PC-9 (cell line): ENCODE measurements around the gene SERTAD1. TPM values are rescaled to one million over a fixed set of nuclear protein-coding genes. Genes with fewer than 3 reads are reported as not detected.

Source experiments
- BruUV-seq: library from RNA; stranded (reverse); fragments of 400-500 nt; replicated peaks from 2 replicates; lab custom pipeline; 2021; lab: Mats Ljungman, UMichigan
- CTCF ChIA-PET: fragments of 300-600 bp; sonication (Branson Sonifier 250); formaldehyde crosslinking; loops from one replicate; lab custom pipeline; 2022; ENCODE audit warnings: antibody characterized with exemption; lab: Charles Lee
- POLR2A ChIA-PET: fragments of 300-600 bp; sonication (Branson Sonifier 250); formaldehyde crosslinking; loops from one replicate; lab custom pipeline; 2022; ENCODE audit warnings: antibody characterized with exemption; ENCODE audit not compliant: unreplicated experiment; lab: Charles Lee
- DNase-seq, 2 experiments: peaks; one replicate each; pipeline versions ENCODE4 v3.0.0 to v3.0.0-alpha.2; 2015 to 2022; ENCODE audit warnings: mixed read lengths in 1 of 2
- H2AFZ ChIP-seq: fragments of 200-600 bp; sonication (generic); 2 replicates; pipeline ENCODE4 v1.8.1; 2017; ENCODE audit warnings: antibody characterized with exemption
- H3F3A ChIP-seq: fragments of 200-600 bp; sonication (generic); 2 replicates; pipeline ENCODE4 v1.8.1; 2017; ENCODE audit warnings: antibody characterized with exemption, mild to moderate bottlenecking, low read depth; ENCODE audit not compliant: insufficient read depth
- H3K27ac ChIP-seq: fragments of 200-600 bp; sonication (generic); 2 replicates; pipeline ENCODE4 v1.6.1; 2016; ENCODE audit warnings: mixed run types
- H3K27me3 ChIP-seq: fragments of 200-600 bp; sonication (generic); 2 replicates; pipeline ENCODE4 v1.6.1; 2016; ENCODE audit warnings: low read depth, mixed run types; ENCODE audit not compliant: insufficient read depth
- H3K36me3 ChIP-seq: fragments of 200-600 bp; sonication (generic); 2 replicates; pipeline ENCODE4 v1.6.1; 2016; ENCODE audit warnings: low read depth, mixed run types
- H3K4me1 ChIP-seq: fragments of 200-600 bp; sonication (generic); replicated peaks from 2 replicates; pipeline ENCODE4 v1.6.1; 2016; ENCODE audit warnings: mixed run types; ENCODE audit not compliant: insufficient read depth
- H3K4me2 ChIP-seq: fragments of 200-600 bp; sonication (generic); 2 replicates; pipeline ENCODE4 v1.6.1; 2017; ENCODE audit warnings: mixed run types
- H3K4me3 ChIP-seq: fragments of 200-600 bp; sonication (generic); 2 replicates; pipeline ENCODE4 v1.6.1; 2016; ENCODE audit warnings: mixed run types
- H3K79me2 ChIP-seq: fragments of 200-600 bp; sonication (generic); 2 replicates; pipeline ENCODE4 v1.6.1; 2017; ENCODE audit warnings: low read depth, mixed run types
- H3K9me2 ChIP-seq: fragments of 200-600 bp; sonication (generic); 2 replicates; pipeline ENCODE4 v1.8.1; 2017; ENCODE audit warnings: mild to moderate bottlenecking; ENCODE audit not compliant: insufficient read depth
- H3K9me3 ChIP-seq: fragments of 200-600 bp; sonication (generic); 2 replicates; pipeline ENCODE4 v1.8.1; 2016; ENCODE audit warnings: low read depth; ENCODE audit not compliant: insufficient read depth
- H4K20me1 ChIP-seq: fragments of 200-600 bp; sonication (generic); 2 replicates; pipeline ENCODE4 v1.8.1; 2017; ENCODE audit not compliant: insufficient read depth
- EZH2 ChIP-seq: fragments of 200-600 bp; sonication (generic); IDR thresholded peaks from 2 replicates; pipeline ENCODE4 v1.8.0; 2017; ENCODE audit warnings: antibody characterized with exemption, low read depth
- intact Hi-C: fragments of 100-400 bp; cut with micrococcal nuclease; formaldehyde crosslinking; loops from one replicate; pipeline ENCODE4 v1.10.0; 2022; ENCODE audit not compliant: unreplicated experiment
- total RNA-seq: library from RNA; stranded (reverse); gene quantifications from 2 replicates; pipeline ENCODE4 v1.2.3, GENCODE V29; 2021
- TF ChIP-seq, protein P1 (sequence below): fragments of 200-600 bp; sonication (generic); conservative IDR thresholded peaks from 2 replicates; pipeline ENCODE4 v1.6.1; 2017; ENCODE audit warnings: mixed run types, antibody characterized with exemption, mild to moderate bottlenecking, moderate library complexity

SERTAD1 gene
- total RNA-seq, 1 experiment from 2014 or later = 7.8 TPM

DNA sequence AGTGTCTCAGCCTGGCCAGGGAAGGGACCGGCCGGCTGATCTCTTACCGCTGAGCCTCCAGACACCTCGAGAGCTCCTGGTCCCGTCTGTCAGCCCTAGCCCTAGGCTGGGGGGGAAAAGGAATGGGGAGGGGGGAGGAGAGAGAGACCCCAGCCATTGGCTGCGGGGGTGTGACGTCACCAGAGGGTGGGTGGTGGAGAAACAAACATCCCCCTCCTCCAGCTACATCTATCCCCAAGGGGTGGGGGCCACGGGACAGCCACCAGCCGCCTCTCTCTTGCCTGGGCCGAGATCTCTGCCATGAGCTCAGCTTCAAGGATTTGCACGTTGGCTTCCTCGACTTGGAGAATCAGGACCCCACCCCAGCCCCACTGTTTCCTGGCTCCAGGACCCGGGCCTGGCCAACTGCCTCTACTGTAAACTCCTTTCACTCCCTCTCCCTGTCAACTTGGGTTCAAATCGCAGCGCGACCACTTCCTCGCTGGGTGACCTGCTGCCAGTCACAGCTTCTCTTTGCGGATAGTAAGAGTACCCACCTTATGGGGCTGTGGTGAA lies 12.4 kb downstream of the SERTAD1 start, which contains the start of gene PRX:
Gene PRX (minus strand): TSS at position 88 of the 555 bp plus-strand sequence. CDS start 5,446 bp downstream, outside the sequence.
- intact Hi-C loops = no loop called here
- Histone ChIP-seq H4K20me1 (no peaks in the 10 kb centered on the region), H3K79me2 (no peaks in the 10 kb centered on the region), H3K27me3 (no peaks in the 10 kb centered on the region), H3K4me1 (no peaks in the 10 kb centered on the region; the same call in 1 of the 2 replicates), H3F3A (peaks cover 14% of the 10 kb centered on the region), H3K27ac (no peak within 1 kb of the TSS), H3K4me2 (no peak within 1 kb of the TSS), H2AFZ (no peak within 1 kb of the TSS), H3K9me2 (no peaks in the 10 kb centered on the region), H3K36me3 (no peaks in the 10 kb centered on the region), H3K9me3 (no peaks in the 10 kb centered on the region), H3K4me3 (no peak within 1 kb of the TSS)
- no peak for DNase-seq
- POLR2A ChIA-PET = no interaction called here
- no TSS peak for BruUV-seq
- TF ChIP-seq, protein P1, sequence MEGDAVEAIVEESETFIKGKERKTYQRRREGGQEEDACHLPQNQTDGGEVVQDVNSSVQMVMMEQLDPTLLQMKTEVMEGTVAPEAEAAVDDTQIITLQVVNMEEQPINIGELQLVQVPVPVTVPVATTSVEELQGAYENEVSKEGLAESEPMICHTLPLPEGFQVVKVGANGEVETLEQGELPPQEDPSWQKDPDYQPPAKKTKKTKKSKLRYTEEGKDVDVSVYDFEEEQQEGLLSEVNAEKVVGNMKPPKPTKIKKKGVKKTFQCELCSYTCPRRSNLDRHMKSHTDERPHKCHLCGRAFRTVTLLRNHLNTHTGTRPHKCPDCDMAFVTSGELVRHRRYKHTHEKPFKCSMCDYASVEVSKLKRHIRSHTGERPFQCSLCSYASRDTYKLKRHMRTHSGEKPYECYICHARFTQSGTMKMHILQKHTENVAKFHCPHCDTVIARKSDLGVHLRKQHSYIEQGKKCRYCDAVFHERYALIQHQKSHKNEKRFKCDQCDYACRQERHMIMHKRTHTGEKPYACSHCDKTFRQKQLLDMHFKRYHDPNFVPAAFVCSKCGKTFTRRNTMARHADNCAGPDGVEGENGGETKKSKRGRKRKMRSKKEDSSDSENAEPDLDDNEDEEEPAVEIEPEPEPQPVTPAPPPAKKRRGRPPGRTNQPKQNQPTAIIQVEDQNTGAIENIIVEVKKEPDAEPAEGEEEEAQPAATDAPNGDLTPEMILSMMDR = no peak
- CTCF ChIA-PET = no interaction called here

DNA sequence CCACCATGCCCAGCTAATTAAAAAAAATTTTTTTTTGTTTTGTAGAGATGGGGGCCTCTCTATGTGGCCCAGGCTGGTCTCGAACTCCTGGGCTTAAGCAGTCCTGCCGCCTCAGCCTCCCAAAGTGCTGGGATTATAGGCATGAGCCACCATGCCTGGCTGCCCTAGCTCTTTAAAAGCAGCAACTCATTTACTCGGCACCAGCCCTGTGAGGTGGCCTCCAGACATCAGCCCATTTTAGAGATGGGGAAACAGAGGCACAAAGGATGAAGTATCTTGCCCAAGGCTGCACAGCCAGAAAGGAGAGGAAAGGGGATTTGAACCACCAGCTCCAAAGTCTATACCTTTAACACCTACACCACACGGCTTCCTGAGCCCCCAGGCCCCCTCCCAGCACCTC lies 12.9 kb downstream of the SERTAD1 start:
- H3K4me2 ChIP-seq = no peak overlapping the region
- no peaks in the 10 kb centered on the region for H3K27me3 ChIP-seq
- H3K27ac ChIP-seq = no peak overlapping the region
- ChIA-PET POLR2A (interaction anchor here (0.6 kb wide), 1 partner anchor 111 kb away, joined by 5 read pairs; no protein-coding TSS in a partner anchor), CTCF (interaction anchor here (0.5 kb wide), 1 partner anchor 8 kb away, joined by 3 read pairs; no protein-coding TSS in a partner anchor)
- TF ChIP-seq EZH2 = no peak
- H3K79me2 ChIP-seq = no peaks in the 10 kb centered on the region
- DNase-seq = no peak
- no peaks in the 10 kb centered on the region for H3K9me2 ChIP-seq
- no peaks in the 10 kb centered on the region for H3K9me3 ChIP-seq
- no peaks in the 10 kb centered on the region for H3K36me3 ChIP-seq
- intact Hi-C loops = no loop called here
- BruUV-seq = no TSS peak
- no peaks in the 10 kb centered on the region; the same call in 1 of the 2 replicates for H3K4me1 ChIP-seq
- no peak overlapping the region for H3K4me3 ChIP-seq
- H3F3A ChIP-seq = peaks cover 14% of the 10 kb centered on the region
- H4K20me1 ChIP-seq = no peaks in the 10 kb centered on the region
- H2AFZ ChIP-seq = no peak overlapping the region

DNA sequence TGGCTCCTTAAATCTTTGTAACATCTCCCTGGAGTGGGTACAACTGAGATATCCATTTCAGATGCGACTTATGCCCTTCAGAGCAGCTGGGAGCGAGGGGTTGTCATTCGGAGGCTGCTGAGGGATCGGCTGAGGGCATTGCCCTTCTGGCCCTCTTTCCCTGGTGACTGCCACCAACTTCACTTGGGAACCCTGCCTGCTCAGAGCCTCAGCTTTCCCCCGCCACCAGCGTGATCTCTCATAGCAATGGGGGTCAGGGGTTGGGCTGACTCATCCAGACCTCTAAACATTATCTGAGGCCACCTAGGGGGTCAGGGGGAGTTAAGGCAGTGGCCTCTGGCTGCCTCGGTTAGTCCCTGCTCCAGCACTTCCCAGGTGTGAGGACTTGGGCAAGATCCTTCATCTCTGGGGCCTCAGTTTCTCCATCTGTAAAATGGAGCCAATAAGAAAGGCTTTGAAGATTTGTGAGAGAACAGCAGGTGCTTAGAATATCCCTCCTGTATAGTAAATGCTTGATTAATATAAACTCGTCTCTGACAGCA lies 13.8 kb downstream of the SERTAD1 start:
- Histone ChIP-seq H3K27me3 (no peaks in the 10 kb centered on the region), H3K9me3 (no peaks in the 10 kb centered on the region), H3K4me2 (no peak overlapping the region), H3F3A (peaks cover 14% of the 10 kb centered on the region), H3K27ac (no peak overlapping the region), H3K36me3 (no peaks in the 10 kb centered on the region), H4K20me1 (no peaks in the 10 kb centered on the region), H3K79me2 (no peaks in the 10 kb centered on the region), H2AFZ (no peak overlapping the region), H3K9me2 (no peaks in the 10 kb centered on the region), H3K4me1 (no peaks in the 10 kb centered on the region; the same call in 1 of the 2 replicates), H3K4me3 (no peak overlapping the region)
- TF ChIP-seq, protein P1 = no peak
- TF ChIP-seq EZH2 = no peak
- intact Hi-C loops = no loop called here
- POLR2A ChIA-PET = no interaction called here
- no peak for DNase-seq
- CTCF ChIA-PET = interaction anchor here (0.6 kb wide), 1 partner anchor 223 kb away, joined by 3 read pairs; no protein-coding TSS in a partner anchor
- no TSS peak for BruUV-seq
